HepG2 (cell line): ENCODE measurements around the gene PRKN. TPM values are rescaled to one million over a fixed set of nuclear protein-coding genes. Genes with fewer than 3 reads are reported as not detected.

ENCODE experiments used
- ATAC-seq: fragments of 200-7000 bp; cut with Tn5 transposase; 3 replicates; pipeline ENCODE4 v1.9.1; 2020; ENCODE audit warnings: mild to moderate bottlenecking, moderate library complexity
- BruUV-seq: library from RNA; stranded (reverse); fragments of 400-500 nt; replicated peaks from 2 replicates; lab custom pipeline; 2021; lab: Mats Ljungman, UMichigan
- CTCF ChIA-PET: fragments of 300-600 bp; formaldehyde crosslinking; extraction: SDS; loops from one replicate; lab custom pipeline; 2021; ENCODE audit warnings: low total read pairs, inconsistent platforms, low intra/inter-chr PET ratio; lab: Yijun Ruan, JAX
- POLR2A ChIA-PET: fragments of 350-600 bp; sonication (Branson Sonifier 250); formaldehyde crosslinking; loops from one replicate; lab custom pipeline; 2020; ENCODE audit warnings: antibody characterized with exemption, inconsistent platforms; lab: Yijun Ruan, JAX
- DNase-seq: peaks from one replicate; pipeline ENCODE4 v3.0.0-alpha.2; 2015; ENCODE audit warnings: low spot score
- FAIRE-seq: peaks from 3 replicates; lab custom pipeline; 2011; peaks lifted over from hg19 to GRCh38; lab: Jason Lieb, UNC
- H2AFZ ChIP-seq: one replicate; pipeline ENCODE4 v1.6.1; 2011; ENCODE audit warnings: low read length, inconsistent platforms
- H3K27ac ChIP-seq: fragments of 300-600 bp; 3 replicates; pipeline ENCODE4 v1.8.0; 2011; ENCODE audit warnings: mixed run types, mild to moderate bottlenecking, mixed read lengths, low read length, inconsistent platforms; ENCODE audit not compliant: insufficient read depth; ENCODE audit errors: extremely low read length
- H3K27me3 ChIP-seq, 2 experiments: fragments of 200-600 bp in 1 of 2; 2 replicates in 1 of 2; 3 replicates in 1 of 2; pipeline versions ENCODE4 v1.6.0 to v1.8.0; 2011; ENCODE audit warnings: low read length in 2 of 2, mild to moderate bottlenecking in 2 of 2, moderate library complexity in 2 of 2, inconsistent platforms in 1 of 2; ENCODE audit not compliant: insufficient read depth in 2 of 2, control insufficient read depth in 1 of 2
- H3K36me3 ChIP-seq, 2 experiments: fragments of 200-600 bp in 1 of 2; replicated peaks in 1 of 2; 2 replicates in 1 of 2; 3 replicates in 1 of 2; pipeline versions ENCODE4 v1.5.1 to v1.8.0; 2011; ENCODE audit warnings: low read length in 2 of 2, inconsistent platforms in 1 of 2; ENCODE audit not compliant: insufficient read depth in 2 of 2, control insufficient read depth in 1 of 2
- H3K4me1 ChIP-seq: 2 replicates; pipeline ENCODE4 v1.5.1; 2012; ENCODE audit warnings: low read length, inconsistent platforms; ENCODE audit not compliant: insufficient read depth
- H3K4me2 ChIP-seq: 2 replicates; pipeline ENCODE4 v1.6.0; 2011; ENCODE audit warnings: low read depth, low read length, inconsistent platforms
- H3K4me3 ChIP-seq, 3 experiments: fragments of 200-600 bp in 1 of 3; sonication (generic), shearing (Covaris generic) in 1 of 3; replicated peaks in 1 of 3; 2 replicates each; pipeline ENCODE4 v1.5.1; 2011 to 2016; ENCODE audit warnings: low read length in 3 of 3, inconsistent platforms in 2 of 3, low read depth in 2 of 3, mild to moderate bottlenecking in 2 of 3, control low read depth in 1 of 3, mixed read lengths in 1 of 3; ENCODE audit not compliant: insufficient read depth in 1 of 3
- H3K79me2 ChIP-seq: one replicate; pipeline ENCODE4 v1.6.1; 2011; ENCODE audit warnings: low read length, inconsistent platforms; ENCODE audit not compliant: insufficient read depth
- H3K9ac ChIP-seq: 2 replicates; pipeline ENCODE4 v1.6.0; 2011; ENCODE audit warnings: mild to moderate bottlenecking, low read depth, low read length, inconsistent platforms; ENCODE audit not compliant: insufficient read depth
- H3K9me3 ChIP-seq: 2 replicates; pipeline ENCODE4 v1.5.1; 2012; ENCODE audit warnings: mild to moderate bottlenecking, low read length
- H4K20me1 ChIP-seq: 2 replicates; pipeline ENCODE4 v1.6.0; 2011; ENCODE audit warnings: inconsistent platforms, mild to moderate bottlenecking, low read length, moderate library complexity; ENCODE audit not compliant: insufficient read depth
- BHLHE40 ChIP-seq: IDR thresholded peaks from 2 replicates; pipeline ENCODE4 v1.6.1; 2011; ENCODE audit warnings: low read length, improper control_type of control experiment
- ELF3 ChIP-seq: IDR thresholded peaks from 2 replicates; pipeline ENCODE4 v1.6.1; 2016; ENCODE audit warnings: missing genetic modification reagents, missing compliant biosample characterization
- HHEX ChIP-seq: IDR thresholded peaks from 2 replicates; pipeline ENCODE4 v1.6.1; 2016; ENCODE audit warnings: control low read depth
- MBD4 ChIP-seq: IDR thresholded peaks from 2 replicates; pipeline ENCODE4 v1.6.1; 2012; ENCODE audit warnings: low read length, inconsistent platforms, borderline replicate concordance
- TCF12 ChIP-seq, 2 experiments: fragments of 450-650 bp in 1 of 2; sonication (generic) in 1 of 2; formaldehyde crosslinking in 1 of 2; IDR thresholded peaks; 2 replicates each; pipeline versions ENCODE4 v1.6.1 to v1.8.0; 2017 to 2022; ENCODE audit warnings: antibody characterized with exemption in 1 of 2, mild to moderate bottlenecking in 1 of 2, missing genetic modification reagents in 1 of 2, moderate library complexity in 1 of 2
- WIZ ChIP-seq: sonication (generic); formaldehyde crosslinking; IDR thresholded peaks from 2 replicates; pipeline ENCODE4 v1.5.1; 2020; ENCODE audit warnings: mild to moderate bottlenecking, missing genetic modification reagents
- ZKSCAN8 ChIP-seq: IDR thresholded peaks from 2 replicates; pipeline ENCODE4 v1.6.1; 2016; ENCODE audit warnings: borderline replicate concordance, missing genetic modification reagents, missing compliant biosample characterization
- ZNF746 ChIP-seq: sonication (generic); formaldehyde crosslinking; IDR thresholded peaks from 2 replicates; pipeline ENCODE4 v1.8.0; 2022; ENCODE audit warnings: mild to moderate bottlenecking, missing genetic modification reagents
- WGBS: methylation state at CpG from one replicate; pipeline ENCODE4 v1.1.6; 2017; ENCODE audit warnings: low lambda C conversion rate; 5-methylcytosine and 5-hydroxymethylcytosine counted together
- in situ Hi-C: cut with HindIII; loops from 2 replicates; pipeline ENCODE4 v1.10.0; 2017; ENCODE audit warnings: low pct_unique_long_range_greater_than_20kb; ENCODE audit not compliant: extremely low pct_ligation_motif_present
- intact Hi-C: fragments of 100-400 bp; cut with micrococcal nuclease; formaldehyde crosslinking; loops from one replicate; pipeline ENCODE4 v1.10.0; 2022; ENCODE audit not compliant: unreplicated experiment
- polyA plus RNA-seq, 8 experiments: library from polyadenylated mRNA; depleted of rRNA in 3 of 8; stranded (reverse) in 7 of 8; unstranded in 1 of 8; fragments of >200 nt; fragmentation: Illumina TruSeq in 4 of 8; extraction: Trizol in 4 of 8; gene quantifications; 2 replicates each; pipeline versions ENCODE4 v1.2.1 to v1.2.3, GENCODE V29; 2011 to 2016; ENCODE audit warnings: low read depth in 4 of 8, missing spikeins in 1 of 8, mixed read lengths in 1 of 8; ENCODE audit not compliant: insufficient read depth in 1 of 8
- total RNA-seq, 5 experiments: library from RNA; depleted of rRNA; stranded (reverse); fragments of >200 nt; fragmentation: Illumina TruSeq; extraction: Trizol; gene quantifications; 2 replicates each; pipeline ENCODE4 v1.2.3, GENCODE V29; 2016; ENCODE audit warnings: low read depth in 1 of 5
- TF ChIP-seq, protein P1 (sequence below), 2 experiments: IDR thresholded peaks; 2 replicates each; pipeline ENCODE4 v1.6.1; 2011 to 2012; ENCODE audit warnings: low read length in 2 of 2, borderline replicate concordance in 1 of 2, low read depth in 1 of 2, mild to moderate bottlenecking in 1 of 2, moderate library complexity in 1 of 2
- TF ChIP-seq, protein P2 (sequence below): sonication (generic); formaldehyde crosslinking; IDR thresholded peaks from 2 replicates; pipeline ENCODE4 v1.5.1; 2020; ENCODE audit warnings: missing genetic modification reagents, mild to moderate bottlenecking, borderline replicate concordance
- TF ChIP-seq, protein P3 (sequence below): IDR thresholded peaks from 2 replicates; pipeline ENCODE4 v1.6.1; 2016
- TF ChIP-seq, protein P4 (sequence below): sonication (generic); formaldehyde crosslinking; IDR thresholded peaks from 2 replicates; pipeline ENCODE4 v1.5.0; 2020; ENCODE audit warnings: mild to moderate bottlenecking, missing genetic modification reagents

PRKN gene
- total and polyA plus RNA-seq, 2 of the 13 experiments (the other 11 are each of a cell fraction or from before 2014, with no cell fraction given): 0.31 to 0.44 TPM

DNA sequence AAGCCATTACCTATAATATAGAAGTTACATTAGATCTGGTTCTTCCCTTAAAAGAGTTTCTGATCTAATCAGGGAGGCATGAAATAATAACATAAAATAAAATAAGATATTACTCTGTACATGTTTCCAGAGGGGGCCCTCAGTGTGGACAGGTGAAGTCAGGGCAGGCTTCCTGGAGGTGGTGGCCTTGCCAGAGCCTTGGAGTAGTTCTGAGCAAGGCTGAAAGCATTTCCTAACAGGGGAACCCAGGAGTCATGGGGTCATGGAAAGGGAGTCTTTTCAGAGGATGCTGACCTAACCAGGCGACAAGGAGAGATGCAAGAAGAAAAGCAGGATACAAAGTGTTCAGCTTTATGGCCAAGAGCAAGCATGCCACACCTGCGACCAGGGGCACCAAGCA is 982.4 kb downstream of the PRKN start:
- no peak for FAIRE-seq
- H3K9ac ChIP-seq: no peak overlapping the region
- H3K4me3 ChIP-seq: no peak overlapping the region
- H3K36me3 ChIP-seq: no peaks in the 10 kb centered on the region
- no peaks in the 10 kb centered on the region for H3K9me3 ChIP-seq
- H3K4me1 ChIP-seq: no peaks in the 10 kb centered on the region
- in situ Hi-C loops: no loop called here
- no peak overlapping the region for H3K4me2 ChIP-seq
- H3K27ac ChIP-seq: no peak overlapping the region
- H2AFZ ChIP-seq: no peak overlapping the region
- CTCF ChIA-PET: no interaction called here
- 0% methylated on average over 2 of the region's 2 CpGs for WGBS
- intact Hi-C loops: loop anchor here (10.0 kb wide), 1 partner anchor 980 kb away; the partner anchor contains the start of genes PACRG and PRKN
- POLR2A ChIA-PET: no interaction called here
- no peaks in the 10 kb centered on the region for H3K79me2 ChIP-seq
- BruUV-seq: no TSS peak
- no peak for DNase-seq
- H3K27me3 ChIP-seq: no peaks in the 10 kb centered on the region
- no peak for ATAC-seq
- no peaks in the 10 kb centered on the region for H4K20me1 ChIP-seq
- TF ChIP-seq ZKSCAN8 (CRISPR knock-in tag): no peak
- no peak for TF ChIP-seq WIZ (CRISPR knock-in tag)
- TF ChIP-seq, protein P1, sequence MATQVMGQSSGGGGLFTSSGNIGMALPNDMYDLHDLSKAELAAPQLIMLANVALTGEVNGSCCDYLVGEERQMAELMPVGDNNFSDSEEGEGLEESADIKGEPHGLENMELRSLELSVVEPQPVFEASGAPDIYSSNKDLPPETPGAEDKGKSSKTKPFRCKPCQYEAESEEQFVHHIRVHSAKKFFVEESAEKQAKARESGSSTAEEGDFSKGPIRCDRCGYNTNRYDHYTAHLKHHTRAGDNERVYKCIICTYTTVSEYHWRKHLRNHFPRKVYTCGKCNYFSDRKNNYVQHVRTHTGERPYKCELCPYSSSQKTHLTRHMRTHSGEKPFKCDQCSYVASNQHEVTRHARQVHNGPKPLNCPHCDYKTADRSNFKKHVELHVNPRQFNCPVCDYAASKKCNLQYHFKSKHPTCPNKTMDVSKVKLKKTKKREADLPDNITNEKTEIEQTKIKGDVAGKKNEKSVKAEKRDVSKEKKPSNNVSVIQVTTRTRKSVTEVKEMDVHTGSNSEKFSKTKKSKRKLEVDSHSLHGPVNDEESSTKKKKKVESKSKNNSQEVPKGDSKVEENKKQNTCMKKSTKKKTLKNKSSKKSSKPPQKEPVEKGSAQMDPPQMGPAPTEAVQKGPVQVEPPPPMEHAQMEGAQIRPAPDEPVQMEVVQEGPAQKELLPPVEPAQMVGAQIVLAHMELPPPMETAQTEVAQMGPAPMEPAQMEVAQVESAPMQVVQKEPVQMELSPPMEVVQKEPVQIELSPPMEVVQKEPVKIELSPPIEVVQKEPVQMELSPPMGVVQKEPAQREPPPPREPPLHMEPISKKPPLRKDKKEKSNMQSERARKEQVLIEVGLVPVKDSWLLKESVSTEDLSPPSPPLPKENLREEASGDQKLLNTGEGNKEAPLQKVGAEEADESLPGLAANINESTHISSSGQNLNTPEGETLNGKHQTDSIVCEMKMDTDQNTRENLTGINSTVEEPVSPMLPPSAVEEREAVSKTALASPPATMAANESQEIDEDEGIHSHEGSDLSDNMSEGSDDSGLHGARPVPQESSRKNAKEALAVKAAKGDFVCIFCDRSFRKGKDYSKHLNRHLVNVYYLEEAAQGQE (IDR thresholded peaks at IDR 0.05; ENCODE audit: borderline replicate concordance in 1 of 2, low read depth in 1 of 2, low read length in 2 of 2): no peak
- TF ChIP-seq ZNF746 (CRISPR knock-in tag): no peak
- TF ChIP-seq BHLHE40: no peak
- no peak for TF ChIP-seq TCF12 (IDR thresholded peaks at IDR 0.05)
- TF ChIP-seq TCF12 (CRISPR knock-in tag; IDR thresholded peaks at IDR 0.05): no peak
- no peak for TF ChIP-seq ELF3 (CRISPR knock-in tag)
- TF ChIP-seq, protein P2, sequence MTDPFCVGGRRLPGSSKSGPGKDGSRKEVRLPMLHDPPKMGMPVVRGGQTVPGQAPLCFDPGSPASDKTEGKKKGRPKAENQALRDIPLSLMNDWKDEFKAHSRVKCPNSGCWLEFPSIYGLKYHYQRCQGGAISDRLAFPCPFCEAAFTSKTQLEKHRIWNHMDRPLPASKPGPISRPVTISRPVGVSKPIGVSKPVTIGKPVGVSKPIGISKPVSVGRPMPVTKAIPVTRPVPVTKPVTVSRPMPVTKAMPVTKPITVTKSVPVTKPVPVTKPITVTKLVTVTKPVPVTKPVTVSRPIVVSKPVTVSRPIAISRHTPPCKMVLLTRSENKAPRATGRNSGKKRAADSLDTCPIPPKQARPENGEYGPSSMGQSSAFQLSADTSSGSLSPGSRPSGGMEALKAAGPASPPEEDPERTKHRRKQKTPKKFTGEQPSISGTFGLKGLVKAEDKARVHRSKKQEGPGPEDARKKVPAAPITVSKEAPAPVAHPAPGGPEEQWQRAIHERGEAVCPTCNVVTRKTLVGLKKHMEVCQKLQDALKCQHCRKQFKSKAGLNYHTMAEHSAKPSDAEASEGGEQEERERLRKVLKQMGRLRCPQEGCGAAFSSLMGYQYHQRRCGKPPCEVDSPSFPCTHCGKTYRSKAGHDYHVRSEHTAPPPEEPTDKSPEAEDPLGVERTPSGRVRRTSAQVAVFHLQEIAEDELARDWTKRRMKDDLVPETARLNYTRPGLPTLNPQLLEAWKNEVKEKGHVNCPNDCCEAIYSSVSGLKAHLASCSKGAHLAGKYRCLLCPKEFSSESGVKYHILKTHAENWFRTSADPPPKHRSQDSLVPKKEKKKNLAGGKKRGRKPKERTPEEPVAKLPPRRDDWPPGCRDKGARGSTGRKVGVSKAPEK (CRISPR knock-in tag): no peak
- no peak for TF ChIP-seq HHEX (CRISPR knock-in tag)
- TF ChIP-seq, protein P3, sequence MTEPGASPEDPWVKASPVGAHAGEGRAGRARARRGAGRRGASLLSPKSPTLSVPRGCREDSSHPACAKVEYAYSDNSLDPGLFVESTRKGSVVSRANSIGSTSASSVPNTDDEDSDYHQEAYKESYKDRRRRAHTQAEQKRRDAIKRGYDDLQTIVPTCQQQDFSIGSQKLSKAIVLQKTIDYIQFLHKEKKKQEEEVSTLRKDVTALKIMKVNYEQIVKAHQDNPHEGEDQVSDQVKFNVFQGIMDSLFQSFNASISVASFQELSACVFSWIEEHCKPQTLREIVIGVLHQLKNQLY (CRISPR knock-in tag): no peak
- TF ChIP-seq, protein P4, sequence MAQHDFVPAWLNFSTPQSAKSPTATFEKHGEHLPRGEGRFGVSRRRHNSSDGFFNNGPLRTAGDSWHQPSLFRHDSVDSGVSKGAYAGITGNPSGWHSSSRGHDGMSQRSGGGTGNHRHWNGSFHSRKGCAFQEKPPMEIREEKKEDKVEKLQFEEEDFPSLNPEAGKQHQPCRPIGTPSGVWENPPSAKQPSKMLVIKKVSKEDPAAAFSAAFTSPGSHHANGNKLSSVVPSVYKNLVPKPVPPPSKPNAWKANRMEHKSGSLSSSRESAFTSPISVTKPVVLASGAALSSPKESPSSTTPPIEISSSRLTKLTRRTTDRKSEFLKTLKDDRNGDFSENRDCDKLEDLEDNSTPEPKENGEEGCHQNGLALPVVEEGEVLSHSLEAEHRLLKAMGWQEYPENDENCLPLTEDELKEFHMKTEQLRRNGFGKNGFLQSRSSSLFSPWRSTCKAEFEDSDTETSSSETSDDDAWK (CRISPR knock-in tag): no peak
- no peak for TF ChIP-seq MBD4
